AG09319 (cell line): ENCODE measurements around the gene TYW5.

Experiments used
- DNase-seq: peaks from one replicate; pipeline ENCODE4 v3.0.0-alpha.2; 2010; ENCODE audit warnings: low read depth; ENCODE audit errors: extremely low read depth
- CTCF ChIP-seq: IDR thresholded peaks from 2 replicates; pipeline ENCODE4 v1.5.1; 2011; ENCODE audit warnings: low read depth, mild to moderate bottlenecking, inconsistent platforms, low read length, moderate library complexity

TYW5 gene

GRCh38 chr2:199882667-199883066, 72.6 kb downstream of the TYW5 start:
- TF ChIP-seq CTCF: no peak
- DNase-seq: no peak
